ENCODE results near the gene LRRK1.
A peak's percentile ranks its signal among the peaks of the same experiment; 100 is the strongest.

LRRK1 gene

GRCh38 chr15:101004986-101005747 lies 86.0 kb downstream of the LRRK1 start:
- DNase-seq (ENCODE audit: low spot score) = no peak

- DNase-seq (ENCODE audit: low spot score) = peak; percentile 90
Measured at GRCh38 chr15:101006931-101007691, 88.0 kb downstream of the LRRK1 start.

- peak; percentile 43 for DNase-seq (ENCODE audit: low spot score)
Measured at GRCh38 chr15:101008158-101009139, 89.3 kb downstream of the LRRK1 start.

GRCh38 chr15:101009176-101009575 lies 90.0 kb downstream of the LRRK1 start:
- DNase-seq (ENCODE audit: low spot score) = no peak

GRCh38 chr15:101010781-101011180 lies 91.6 kb downstream of the LRRK1 start:
- no peak for DNase-seq (ENCODE audit: low spot score)

- DNase-seq (ENCODE audit: low spot score) = no peak
Measured at GRCh38 chr15:101012326-101013200, 93.4 kb downstream of the LRRK1 start.

- no peak for DNase-seq (ENCODE audit: low spot score)
Measured at GRCh38 chr15:101013201-101013550, 94.0 kb downstream of the LRRK1 start.

- DNase-seq (ENCODE audit: low spot score) = no peak
Measured at GRCh38 chr15:101013769-101014675, 94.9 kb downstream of the LRRK1 start.

- peak; percentile 86 for DNase-seq (ENCODE audit: low spot score)
Measured at GRCh38 chr15:101014921-101015841, 96.0 kb downstream of the LRRK1 start.

- DNase-seq (ENCODE audit: low spot score) = no peak
Measured at GRCh38 chr15:101016581-101016980, 97.4 kb downstream of the LRRK1 start.

- DNase-seq (ENCODE audit: low spot score) = no peak
Measured at GRCh38 chr15:101017093-101017754, 98.1 kb downstream of the LRRK1 start.

GRCh38 chr15:101018016-101018415 lies 98.9 kb downstream of the LRRK1 start:
- no peak for DNase-seq (ENCODE audit: low spot score)

- DNase-seq (ENCODE audit: low spot score) = no peak
Measured at GRCh38 chr15:101018450-101018849, 99.3 kb downstream of the LRRK1 start.

GRCh38 chr15:101019366-101019896 lies 100.3 kb downstream of the LRRK1 start:
- no peak for DNase-seq (ENCODE audit: low spot score)

GRCh38 chr15:101020451-101020850 lies 101.3 kb downstream of the LRRK1 start:
- DNase-seq (ENCODE audit: low spot score) = no peak

GRCh38 chr15:101020945-101021344 lies 101.8 kb downstream of the LRRK1 start:
- no peak for DNase-seq (ENCODE audit: low spot score)

GRCh38 chr15:101022306-101022705 lies 103.1 kb downstream of the LRRK1 start:
- DNase-seq (ENCODE audit: low spot score) = no peak

GRCh38 chr15:101022876-101023275 lies 103.7 kb downstream of the LRRK1 start:
- no peak for DNase-seq (ENCODE audit: low spot score)
